DMS114 treated with DMSO at 0.1 percent for 48 hours (cell line): ENCODE measurements around the gene RUNDC3A.

Experiments
- DNase-seq: peaks from one replicate; lab custom pipeline; 2025; ENCODE audit not compliant: unreplicated experiment; lab: John Stamatoyannopoulos, UW

The RUNDC3A gene

GRCh38 chr17:44308320-44308818 is at the start of gene RUNDC3A:
Gene RUNDC3A (plus strand): TSS chr17:44308601. CDS start chr17:44308833, 232 bp downstream.
- peak; percentile 31 for DNase-seq

- DNase-seq = no peak
Observed at GRCh38 chr17:44258811-44259351, 49.5 kb upstream of the RUNDC3A start.

- no peak for DNase-seq
Observed at GRCh38 chr17:44260296-44260695, 48.1 kb upstream of the RUNDC3A start.

- DNase-seq = no peak
Observed at GRCh38 chr17:44262654-44263225, 45.7 kb upstream of the RUNDC3A start.

GRCh38 chr17:44263345-44263902 is 45.0 kb upstream of the RUNDC3A start:
- DNase-seq = no peak

- no peak for DNase-seq
Observed at GRCh38 chr17:44266402-44267164, 41.8 kb upstream of the RUNDC3A start.

GRCh38 chr17:44267165-44267455 is 41.3 kb upstream of the RUNDC3A start:
- DNase-seq = no peak

- DNase-seq = no peak
Observed at GRCh38 chr17:44267818-44268490, 40.4 kb upstream of the RUNDC3A start, which contains the start of gene SLC4A1. Gene SLC4A1 (minus strand): TSS chr17:44268135. CDS start chr17:44262866, 5,269 bp downstream.

- DNase-seq = no peak
Observed at GRCh38 chr17:44268709-44269534, 39.5 kb upstream of the RUNDC3A start.

GRCh38 chr17:44269535-44270240 is 38.7 kb upstream of the RUNDC3A start:
- no peak for DNase-seq

- no peak for DNase-seq
Observed at GRCh38 chr17:44272321-44272951, 36.0 kb upstream of the RUNDC3A start.

- no peak for DNase-seq
Observed at GRCh38 chr17:44272954-44273353, 35.4 kb upstream of the RUNDC3A start.

- no peak for DNase-seq
Observed at GRCh38 chr17:44273607-44274006, 34.8 kb upstream of the RUNDC3A start.

GRCh38 chr17:44277976-44278375 is 30.4 kb upstream of the RUNDC3A start:
- no peak for DNase-seq

- DNase-seq = no peak
Observed at GRCh38 chr17:44279346-44279665, 29.1 kb upstream of the RUNDC3A start.

- no peak for DNase-seq
Observed at GRCh38 chr17:44279666-44280391, 28.6 kb upstream of the RUNDC3A start.

GRCh38 chr17:44280392-44280937 is 27.9 kb upstream of the RUNDC3A start:
- no peak for DNase-seq

- DNase-seq = no peak
Observed at GRCh38 chr17:44281570-44281969, 26.8 kb upstream of the RUNDC3A start.

GRCh38 chr17:44282264-44282663 is 26.1 kb upstream of the RUNDC3A start:
- DNase-seq = no peak
